HCEC 1CT (cell line): ENCODE data around the gene SATB1.

Source experiments
- DNase-seq: peaks from one replicate; pipeline ENCODE4 v3.0.0-alpha.2; 2017

Gene SATB1

DNA sequence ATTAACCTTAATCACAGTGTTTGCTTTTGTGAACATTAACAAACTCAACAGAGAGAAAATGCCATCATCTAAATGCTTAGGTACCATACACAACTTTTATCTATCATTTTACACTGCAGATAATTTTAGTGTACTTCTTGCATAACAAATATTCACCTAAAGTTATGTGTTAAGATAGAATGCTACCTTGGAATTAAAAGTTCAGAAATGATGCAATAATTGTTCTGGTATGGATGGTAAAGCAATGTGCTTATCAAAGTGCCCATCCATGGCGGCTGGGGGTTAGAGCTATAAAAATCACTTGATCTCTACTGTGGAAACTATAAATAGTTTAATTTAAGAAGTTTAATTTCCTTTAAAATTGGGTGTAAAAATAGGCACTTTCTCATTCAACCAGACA, 28.7 kb downstream of the SATB1 start:
- no peak for DNase-seq

DNA sequence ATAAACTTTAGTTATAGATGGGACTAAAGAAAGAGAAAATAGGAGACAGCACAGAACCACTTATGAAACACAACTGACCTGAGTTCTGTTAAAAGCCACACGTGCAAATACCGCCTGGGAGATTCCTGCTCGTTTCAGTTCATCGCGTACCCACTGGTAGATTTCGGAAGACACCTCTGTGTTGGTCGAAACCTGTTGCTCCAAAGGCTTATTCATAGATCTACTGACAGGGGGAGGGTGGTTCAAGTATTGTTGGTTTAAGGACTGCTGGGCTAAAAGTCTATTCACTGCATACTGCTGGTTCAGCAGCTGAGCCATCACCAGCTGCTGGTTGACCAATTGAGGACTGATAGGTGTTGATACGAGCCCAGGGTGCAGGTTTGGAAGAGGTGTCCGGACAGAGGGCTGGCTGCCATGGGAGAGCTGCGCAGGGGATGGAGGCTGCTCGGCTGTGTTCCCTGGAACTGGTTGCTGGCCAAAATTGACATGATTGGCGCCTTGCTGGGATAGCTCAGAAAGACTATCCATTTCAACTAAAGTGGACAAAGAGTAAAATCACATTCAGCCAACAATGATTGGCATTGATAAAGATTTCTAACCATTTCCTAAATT, 30.6 kb downstream of the SATB1 start:
- no peak for DNase-seq

GRCh38 chr3:18393906-18394305, 31.2 kb downstream of the SATB1 start:
- DNase-seq = no peak

DNA sequence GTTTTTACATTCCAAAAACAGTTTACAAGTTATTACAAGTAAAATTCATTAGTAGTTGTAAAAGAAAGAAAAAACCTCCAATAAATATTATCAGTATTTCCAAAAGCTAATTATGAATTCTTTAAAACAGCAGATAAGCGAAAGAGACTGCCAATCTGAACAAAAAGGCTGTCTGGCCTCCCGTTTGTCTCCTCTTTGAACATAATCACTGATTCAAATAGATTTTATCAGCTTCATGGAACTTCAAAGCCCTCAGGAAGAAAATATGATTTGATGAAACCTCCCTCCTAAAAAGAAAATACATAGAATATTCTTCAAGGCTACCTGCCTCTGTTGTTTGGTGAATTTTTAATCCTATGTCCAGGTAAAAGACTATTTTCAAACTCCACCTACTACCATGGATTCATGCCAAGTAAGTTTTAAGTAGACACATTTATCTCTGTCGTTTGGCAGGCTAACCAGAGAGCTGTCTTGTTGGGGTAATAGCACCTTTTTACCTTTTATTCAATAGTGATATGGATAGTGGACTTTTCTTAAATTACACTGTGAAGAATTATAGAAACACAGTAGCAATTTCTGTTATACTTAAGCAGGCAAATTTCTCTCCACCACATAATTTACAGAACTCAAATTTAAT, 35.0 kb downstream of the SATB1 start:
- no peak for DNase-seq

GRCh38 chr3:18389108-18389733, 35.9 kb downstream of the SATB1 start:
- DNase-seq = no peak

DNA sequence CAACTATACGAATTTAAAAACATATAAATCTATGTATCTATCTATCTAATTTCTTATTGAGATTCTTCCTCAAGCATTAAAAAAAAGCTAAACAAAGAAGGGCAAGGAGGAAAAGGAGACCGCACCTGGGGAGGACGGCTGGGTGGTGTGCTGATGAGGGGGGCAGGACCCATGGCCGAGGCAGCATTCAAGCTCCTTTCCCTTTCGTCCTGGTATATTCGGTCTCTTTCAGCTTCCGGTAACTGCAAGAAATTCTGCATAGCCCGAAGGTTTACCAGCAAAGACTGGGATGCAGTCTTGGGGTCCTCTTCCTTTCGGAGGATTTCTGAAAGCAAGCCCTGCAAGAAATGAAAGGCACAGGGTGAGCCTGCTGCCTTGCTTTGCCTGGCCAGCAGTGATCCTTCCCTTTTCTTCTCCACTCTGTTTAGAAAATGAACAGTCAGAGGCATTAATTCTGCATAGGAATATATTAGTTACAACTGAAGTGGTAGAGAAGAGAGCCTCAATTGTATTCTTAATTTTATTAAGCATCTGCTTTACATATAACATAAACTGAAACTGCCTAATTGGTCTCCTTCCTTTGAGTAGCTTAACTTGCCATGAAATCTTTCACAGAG, 38.8 kb downstream of the SATB1 start:
- no peak for DNase-seq

- no peak for DNase-seq
These were observed 39.4 kb downstream of the SATB1 start for GRCh38 chr3:18385706-18386105.

DNA sequence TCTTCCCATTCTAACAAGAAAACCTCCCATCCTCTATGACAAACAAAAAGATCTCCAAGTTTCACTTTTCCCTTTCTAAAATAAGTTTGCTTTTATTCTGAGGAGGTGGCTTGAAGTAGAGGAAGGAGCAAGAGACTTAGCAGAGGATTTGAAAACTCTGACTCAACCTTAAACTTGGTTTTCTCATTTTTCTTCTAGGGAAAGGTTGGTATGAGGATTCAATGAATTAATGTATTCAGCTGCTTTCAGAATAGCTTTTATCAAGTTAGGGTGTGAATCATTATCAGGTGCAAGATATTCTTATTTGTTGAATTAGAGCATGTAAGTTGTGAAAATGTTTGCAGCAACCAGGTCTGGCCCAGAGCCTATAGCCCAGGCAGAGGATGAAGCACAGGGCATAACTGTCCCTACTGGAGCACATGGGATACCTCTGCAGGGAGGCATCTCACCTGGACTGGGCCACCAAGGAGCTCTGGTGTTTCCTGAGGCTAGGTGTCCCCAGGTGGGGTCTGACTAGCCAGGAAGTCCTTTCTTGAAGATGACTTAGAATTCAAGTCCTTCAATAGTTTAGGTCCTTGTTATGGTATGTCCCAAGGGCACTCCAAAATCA, 42.3 kb downstream of the SATB1 start:
- no peak for DNase-seq

GRCh38 chr3:18379647-18380046, 45.5 kb downstream of the SATB1 start:
- DNase-seq = no peak

- DNase-seq = no peak
These were observed 46.9 kb downstream of the SATB1 start for GRCh38 chr3:18378218-18378617.

DNA sequence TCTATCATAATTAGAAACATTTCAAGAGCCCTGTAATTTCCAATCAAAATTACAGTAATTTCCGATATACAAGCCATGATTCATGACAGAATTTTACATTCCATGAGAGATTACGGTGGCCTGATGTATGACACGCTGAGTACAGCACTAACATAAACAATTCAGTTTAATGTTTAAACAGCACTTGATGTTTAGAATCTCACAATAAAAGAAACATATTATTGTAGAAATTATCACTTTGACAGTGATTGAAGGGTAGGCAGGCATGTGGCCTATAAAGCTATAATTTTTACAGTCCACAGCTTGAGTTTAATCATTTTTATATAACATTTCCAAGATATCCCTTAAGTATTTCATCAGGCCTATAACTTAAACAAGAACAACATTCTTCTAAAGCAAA, 48.5 kb downstream of the SATB1 start:
- DNase-seq = no peak

DNA sequence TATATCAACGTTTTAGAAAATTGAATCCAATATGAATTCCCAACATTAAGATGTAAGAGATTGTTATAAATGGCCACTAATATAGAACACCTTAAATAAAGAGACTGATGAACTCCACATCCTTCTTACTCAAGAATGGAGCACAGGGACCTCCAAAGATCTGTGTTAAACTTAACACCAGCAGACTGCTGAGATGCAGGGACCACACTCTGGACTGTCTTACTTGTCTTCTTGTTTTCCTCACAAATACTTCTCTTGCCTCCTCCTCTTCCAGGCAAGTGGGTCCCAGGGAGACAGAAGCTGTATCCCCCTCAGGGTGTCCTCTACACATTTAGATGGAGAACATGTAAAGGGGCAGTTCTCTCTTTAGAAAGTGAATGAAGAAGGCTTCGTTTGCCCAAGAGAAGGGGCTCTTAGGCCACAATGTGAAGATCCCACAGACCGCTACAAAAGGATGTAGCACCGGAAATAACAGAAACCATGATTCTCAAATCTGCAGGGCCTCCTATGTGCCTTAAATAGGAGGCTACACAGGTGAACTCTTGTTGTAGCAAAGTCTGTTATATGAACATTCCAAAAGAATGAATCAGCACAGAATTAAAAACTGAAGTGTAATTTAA, 52.2 kb downstream of the SATB1 start:
- no peak for DNase-seq

- no peak for DNase-seq
These were observed 54.5 kb downstream of the SATB1 start for GRCh38 chr3:18370672-18371071.

- DNase-seq = no peak
These were observed 55.5 kb downstream of the SATB1 start for GRCh38 chr3:18369551-18370185.

GRCh38 chr3:18366258-18366657, 58.9 kb downstream of the SATB1 start:
- DNase-seq = no peak

GRCh38 chr3:18363338-18363737, 61.8 kb downstream of the SATB1 start:
- no peak for DNase-seq

GRCh38 chr3:18357747-18358146, 67.4 kb downstream of the SATB1 start:
- DNase-seq = no peak

DNA sequence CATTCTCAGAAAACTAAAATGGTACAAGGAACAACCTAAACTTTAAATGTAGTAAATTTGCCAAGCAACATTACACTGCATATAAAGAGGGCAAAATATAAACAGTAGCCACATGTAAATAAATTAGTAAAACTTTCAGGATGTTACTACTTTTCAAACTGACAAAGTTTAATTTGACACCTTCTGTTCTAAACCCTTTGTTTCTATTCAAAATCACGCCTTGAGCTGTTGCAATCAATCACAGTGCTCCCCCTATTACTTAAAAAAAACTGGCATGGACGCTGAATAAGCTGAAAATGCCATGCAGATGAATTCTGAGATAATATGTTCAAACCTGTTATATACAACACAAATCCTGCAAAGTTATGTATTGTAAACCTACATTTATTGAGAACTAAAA, 69.3 kb downstream of the SATB1 start:
- no peak for DNase-seq

GRCh38 chr3:18354701-18355100, 70.4 kb downstream of the SATB1 start:
- DNase-seq = no peak

GRCh38 chr3:18351823-18352744, 73.1 kb downstream of the SATB1 start:
- DNase-seq = no peak

GRCh38 chr3:18351069-18351628, 74.0 kb downstream of the SATB1 start:
- DNase-seq = no peak
